ENCODE results near the gene RPAP3.
A peak's percentile ranks its signal among the peaks of the same experiment; 100 is the strongest.

RPAP3 gene, protein sequence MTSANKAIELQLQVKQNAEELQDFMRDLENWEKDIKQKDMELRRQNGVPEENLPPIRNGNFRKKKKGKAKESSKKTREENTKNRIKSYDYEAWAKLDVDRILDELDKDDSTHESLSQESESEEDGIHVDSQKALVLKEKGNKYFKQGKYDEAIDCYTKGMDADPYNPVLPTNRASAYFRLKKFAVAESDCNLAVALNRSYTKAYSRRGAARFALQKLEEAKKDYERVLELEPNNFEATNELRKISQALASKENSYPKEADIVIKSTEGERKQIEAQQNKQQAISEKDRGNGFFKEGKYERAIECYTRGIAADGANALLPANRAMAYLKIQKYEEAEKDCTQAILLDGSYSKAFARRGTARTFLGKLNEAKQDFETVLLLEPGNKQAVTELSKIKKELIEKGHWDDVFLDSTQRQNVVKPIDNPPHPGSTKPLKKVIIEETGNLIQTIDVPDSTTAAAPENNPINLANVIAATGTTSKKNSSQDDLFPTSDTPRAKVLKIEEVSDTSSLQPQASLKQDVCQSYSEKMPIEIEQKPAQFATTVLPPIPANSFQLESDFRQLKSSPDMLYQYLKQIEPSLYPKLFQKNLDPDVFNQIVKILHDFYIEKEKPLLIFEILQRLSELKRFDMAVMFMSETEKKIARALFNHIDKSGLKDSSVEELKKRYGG

DNA sequence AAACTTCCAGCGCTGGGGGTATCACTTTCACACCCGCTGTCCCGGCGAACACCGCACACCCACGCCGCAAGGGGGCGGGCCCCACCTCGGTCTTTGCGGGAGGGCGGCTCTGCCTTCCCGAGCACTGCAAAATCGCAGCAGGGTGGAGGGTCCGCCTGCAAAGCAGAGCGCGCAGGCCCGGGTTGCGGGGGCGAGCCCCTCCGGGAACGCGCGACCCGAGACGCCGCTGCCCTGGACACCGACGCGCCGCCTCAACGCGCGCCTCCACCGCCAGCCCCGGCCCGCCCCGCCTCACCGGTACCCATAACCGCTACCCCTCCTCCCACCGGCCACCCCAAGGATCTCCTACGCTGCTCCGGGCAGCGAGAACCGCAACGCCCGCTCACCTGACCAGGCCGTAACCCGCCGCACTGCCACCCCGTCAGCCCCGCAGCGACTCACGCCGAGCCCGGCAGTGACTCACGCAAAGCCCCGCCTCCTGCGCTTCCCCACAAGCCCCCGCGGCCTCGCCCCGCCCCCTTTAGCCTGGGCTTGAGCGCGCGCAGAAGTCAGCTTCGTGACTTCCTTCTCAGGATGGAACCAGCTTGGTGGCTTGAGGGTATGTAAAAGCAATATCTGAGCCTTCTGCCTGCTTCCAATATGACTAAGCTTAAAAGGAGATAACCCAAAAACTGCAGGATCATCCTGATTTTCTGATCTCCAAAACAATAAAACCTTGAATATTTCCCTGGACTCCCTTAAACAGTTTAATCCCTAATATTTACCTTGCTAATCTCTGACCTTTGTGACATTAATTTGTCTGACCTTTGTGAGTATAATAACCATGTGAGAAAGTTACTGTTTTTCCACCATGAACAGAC is at the start of gene RPAP3:
RPAP3 (minus strand) TSS at position 465 of the 860 bp plus-strand sequence. CDS start 3,190 bp downstream, outside the sequence.
- CTCF ChIA-PET, result interaction anchor here (0.9 to 3.0 kb wide), 3 partner anchors 10 to 180 kb away, joined by 3 to 14 read pairs (median 7); no protein-coding TSS in a partner anchor

DNA sequence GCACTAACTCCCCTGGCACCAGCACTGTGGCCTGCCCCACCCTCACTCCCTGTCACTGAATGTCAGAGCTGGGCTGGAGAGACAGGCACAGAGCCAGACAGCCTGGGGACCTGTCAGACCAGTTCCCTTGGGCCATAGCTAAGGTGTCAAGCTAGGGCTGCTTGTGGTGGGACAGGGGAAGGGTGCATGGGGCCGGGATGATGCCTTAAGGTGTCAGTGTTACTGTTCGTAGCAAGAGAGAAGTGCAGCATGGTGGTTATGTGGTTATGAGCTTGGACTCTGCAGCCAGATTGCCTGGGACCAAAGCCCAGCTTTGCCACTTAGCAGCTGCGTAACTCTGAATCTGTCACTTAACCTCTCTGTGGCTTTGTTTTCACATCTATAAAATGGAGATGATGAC is 49.1 kb upstream of the RPAP3 start:
- peaks cover 22% of the 10 kb centered on the region for H3K4me1 Mint-ChIP-seq
- H3K9me3 Mint-ChIP-seq, result no peaks in the 10 kb centered on the region
- no peak for DNase-seq
- no peak overlapping the region for H3K27ac Mint-ChIP-seq
- CTCF ChIA-PET, result interaction anchor here (0.6 to 11.1 kb wide), 9 partner anchors 10 to 428 kb away, joined by 3 to 207 read pairs (median 8); partner anchors contain the start of gene CCDC184
- H3K27me3 Mint-ChIP-seq, result peaks cover 63% of the 10 kb centered on the region
- no peak overlapping the region for H3K4me3 Mint-ChIP-seq
- H3K36me3 Mint-ChIP-seq, result no peaks in the 10 kb centered on the region

More for the DNA sequence above, at the start of gene RPAP3:
- Mint-ChIP-seq H3K9me3 (no peaks in the 10 kb centered on the region), H3K36me3 (peaks cover 31% of the 10 kb centered on the region), H3K27ac (peak within 1 kb of the TSS; percentile 98), H3K4me1 (peaks cover 51% of the 10 kb centered on the region), H3K27me3 (peaks cover 3% of the 10 kb centered on the region), H3K4me3 (peak within 1 kb of the TSS; percentile 95)
- DNase-seq, result peak; percentile 98

DNA sequence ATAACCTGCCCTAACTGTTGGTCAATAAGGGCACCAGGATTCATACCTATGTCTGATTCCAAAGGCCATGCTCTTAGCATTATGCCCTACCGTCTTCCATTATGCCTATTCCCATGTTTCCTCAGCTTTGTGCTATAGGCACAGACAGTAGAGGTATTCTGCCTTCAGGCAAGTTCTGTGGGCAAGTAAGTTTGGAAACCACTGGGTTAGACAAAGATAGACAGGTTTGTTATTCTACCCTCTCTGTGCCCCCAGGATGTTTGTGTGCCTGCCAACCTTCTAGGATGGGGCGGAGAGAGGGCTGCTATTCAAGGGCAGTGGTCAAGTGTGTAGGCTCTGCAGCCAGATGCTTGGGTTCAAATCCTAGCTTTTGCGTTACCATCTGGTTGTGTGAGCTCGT is 48.3 kb upstream of the RPAP3 start:
- CTCF ChIA-PET, result interaction anchor here (0.7 to 11.1 kb wide), 6 partner anchors 9 to 429 kb away, joined by 3 to 207 read pairs (median 16); partner anchors contain the start of gene CCDC184
- Mint-ChIP-seq H3K4me3 (no peak overlapping the region), H3K27ac (no peak overlapping the region), H3K27me3 (peaks cover 61% of the 10 kb centered on the region), H3K36me3 (no peaks in the 10 kb centered on the region), H3K9me3 (no peaks in the 10 kb centered on the region), H3K4me1 (peaks cover 21% of the 10 kb centered on the region)
- DNase-seq, result no peak

- no peak overlapping the region for H3K4me3 Mint-ChIP-seq
- H3K36me3 Mint-ChIP-seq, result no peaks in the 10 kb centered on the region
- H3K27me3 Mint-ChIP-seq, result peaks cover 59% of the 10 kb centered on the region
- no peak for DNase-seq
- CTCF ChIA-PET, result interaction anchor here (0.7 to 11.1 kb wide), 5 partner anchors 9 to 85 kb away, joined by 3 to 207 read pairs (median 22); no protein-coding TSS in a partner anchor
- no peaks in the 10 kb centered on the region for H3K9me3 Mint-ChIP-seq
- H3K4me1 Mint-ChIP-seq, result peaks cover 16% of the 10 kb centered on the region
- no peak overlapping the region for H3K27ac Mint-ChIP-seq
These were observed 47.5 kb upstream of the RPAP3 start for GRCh38 chr12:47753021-47754001.

DNA sequence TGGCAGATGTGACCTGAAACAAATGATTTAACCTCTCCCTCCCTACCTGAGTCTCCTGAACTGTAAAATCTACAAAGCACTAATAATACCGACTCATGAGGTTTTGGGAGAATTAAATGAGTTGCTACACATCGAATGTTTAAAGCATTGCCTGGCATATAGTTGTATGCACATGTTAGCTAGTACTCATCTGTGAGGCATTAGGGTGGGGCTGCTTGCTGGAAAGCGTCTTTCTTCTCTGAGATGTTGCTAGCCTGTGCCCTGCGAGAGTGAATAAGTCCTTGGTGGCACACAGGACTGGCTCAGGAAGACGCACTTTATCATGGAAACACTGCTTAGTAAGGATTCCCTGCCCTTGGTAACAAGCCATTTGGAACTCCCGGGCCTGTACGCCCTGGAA is 46.7 kb upstream of the RPAP3 start:
- H3K4me1 Mint-ChIP-seq, result peaks cover 14% of the 10 kb centered on the region
- peaks cover 54% of the 10 kb centered on the region for H3K27me3 Mint-ChIP-seq
- CTCF ChIA-PET, result interaction anchor here (0.6 to 11.1 kb wide), 3 partner anchors 8 to 86 kb away, joined by 3 to 207 read pairs (median 4); no protein-coding TSS in a partner anchor
- H3K9me3 Mint-ChIP-seq, result no peaks in the 10 kb centered on the region
- no peak for DNase-seq
- no peaks in the 10 kb centered on the region for H3K36me3 Mint-ChIP-seq
- H3K4me3 Mint-ChIP-seq, result no peak overlapping the region
- no peak overlapping the region for H3K27ac Mint-ChIP-seq

GRCh38 chr12:47752121-47752520 is 46.3 kb upstream of the RPAP3 start:
- no peak for DNase-seq
- Mint-ChIP-seq H3K27ac (no peak overlapping the region), H3K4me3 (no peak overlapping the region), H3K4me1 (peaks cover 14% of the 10 kb centered on the region), H3K9me3 (no peaks in the 10 kb centered on the region), H3K36me3 (no peaks in the 10 kb centered on the region), H3K27me3 (peaks cover 50% of the 10 kb centered on the region)
- CTCF ChIA-PET, result interaction anchor here (0.6 to 11.1 kb wide), 2 partner anchors 7 to 14 kb away, joined by 3 to 207 read pairs; no protein-coding TSS in a partner anchor

DNA sequence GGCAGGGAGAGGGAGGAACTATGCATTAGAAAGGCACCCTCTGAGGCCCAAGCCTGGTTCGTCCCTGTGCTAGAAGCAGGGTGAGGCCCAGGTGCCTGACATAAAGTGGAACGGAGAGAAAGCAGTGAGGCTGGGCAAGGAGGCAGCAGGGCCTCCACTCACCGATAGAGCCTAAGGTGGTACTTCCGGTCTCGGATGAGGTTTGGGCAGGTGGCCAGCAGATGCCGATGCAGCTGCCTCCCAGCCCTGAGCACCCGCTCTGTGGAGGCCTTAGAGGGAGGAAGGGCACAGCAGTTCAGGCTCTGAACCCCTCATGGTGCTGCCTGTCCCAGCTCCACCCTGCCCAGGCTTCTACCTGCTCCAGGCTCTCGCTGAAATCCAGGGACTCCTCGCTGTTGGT is 45.7 kb upstream of the RPAP3 start:
- H3K27me3 Mint-ChIP-seq, result peaks cover 49% of the 10 kb centered on the region

DNA sequence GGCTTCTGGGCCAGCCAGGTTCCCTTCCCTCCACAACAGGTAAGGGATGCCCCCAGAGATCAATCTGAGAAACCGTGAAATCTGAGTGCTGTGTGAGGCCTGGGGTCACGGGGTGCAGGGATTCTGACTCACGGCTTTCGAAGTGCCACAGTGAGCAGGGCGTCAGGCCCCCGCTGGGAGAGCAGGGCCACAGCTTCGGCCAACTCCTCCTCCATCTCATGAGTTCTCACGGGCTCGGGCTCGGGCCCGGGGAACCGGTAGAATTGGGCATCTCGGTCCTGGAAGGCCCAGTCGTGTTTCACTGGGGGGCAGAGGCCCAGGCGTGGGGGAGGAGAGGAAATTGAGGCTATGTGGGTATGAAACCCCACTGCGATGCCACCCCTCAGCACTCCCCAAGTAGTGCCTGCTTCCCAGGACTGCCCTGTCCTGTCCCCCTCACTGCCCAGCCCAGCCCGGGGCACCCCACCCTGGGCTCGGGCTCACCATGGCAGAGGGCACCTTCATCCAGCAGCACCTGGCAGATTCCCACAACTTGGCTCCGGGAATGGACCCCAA is 45.2 kb upstream of the RPAP3 start:
- Mint-ChIP-seq H3K4me1 (peaks cover 12% of the 10 kb centered on the region), H3K9me3 (no peaks in the 10 kb centered on the region), H3K27me3 (peaks cover 50% of the 10 kb centered on the region), H3K36me3 (no peaks in the 10 kb centered on the region), H3K27ac (no peak overlapping the region), H3K4me3 (no peak overlapping the region)
- DNase-seq, result no peak
- CTCF ChIA-PET, result interaction anchor here (0.7 to 11.1 kb wide), 4 partner anchors 6 to 17 kb away, joined by 3 to 207 read pairs (median 4); no protein-coding TSS in a partner anchor

More for the DNA sequence above, 45.7 kb upstream of the RPAP3 start:
- H3K27ac Mint-ChIP-seq, result no peak overlapping the region
- H3K36me3 Mint-ChIP-seq, result no peaks in the 10 kb centered on the region
- DNase-seq, result no peak
- CTCF ChIA-PET, result interaction anchor here (0.7 to 11.1 kb wide), 3 partner anchors 7 to 16 kb away, joined by 4 to 207 read pairs (median 4); no protein-coding TSS in a partner anchor
- no peak overlapping the region for H3K4me3 Mint-ChIP-seq
- peaks cover 14% of the 10 kb centered on the region for H3K4me1 Mint-ChIP-seq
- H3K9me3 Mint-ChIP-seq, result no peaks in the 10 kb centered on the region

GRCh38 chr12:47750229-47750798 is 44.5 kb upstream of the RPAP3 start:
- no peak overlapping the region for H3K27ac Mint-ChIP-seq
- H3K4me1 Mint-ChIP-seq, result peaks cover 6% of the 10 kb centered on the region
- H3K4me3 Mint-ChIP-seq, result no peak overlapping the region
- no peak for DNase-seq
- peaks cover 50% of the 10 kb centered on the region for H3K27me3 Mint-ChIP-seq
- H3K9me3 Mint-ChIP-seq, result no peaks in the 10 kb centered on the region
- CTCF ChIA-PET, result interaction anchor here (0.8 to 11.1 kb wide), 2 partner anchors 6 to 17 kb away, joined by 3 to 207 read pairs; no protein-coding TSS in a partner anchor
- no peaks in the 10 kb centered on the region for H3K36me3 Mint-ChIP-seq

DNA sequence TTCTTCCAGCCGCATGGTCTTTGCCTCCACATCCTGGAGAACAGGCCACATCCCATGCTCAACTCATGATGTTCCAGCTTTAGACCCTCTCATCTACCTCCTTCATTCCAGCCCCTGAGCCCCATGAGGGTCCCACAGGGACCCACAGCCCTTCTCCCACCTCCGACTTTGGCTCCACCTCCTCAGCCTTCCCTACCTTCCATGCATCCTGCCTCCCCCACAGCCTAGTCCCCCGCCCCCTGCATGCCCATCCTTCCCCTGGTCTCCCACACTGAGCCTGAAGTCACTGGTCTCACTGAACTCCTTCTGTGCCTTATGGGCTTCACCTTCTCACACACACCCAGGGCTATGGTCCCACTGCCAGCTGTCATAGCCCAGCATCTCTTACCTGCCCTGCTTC is 43.1 kb upstream of the RPAP3 start:
- H3K36me3 Mint-ChIP-seq, result no peaks in the 10 kb centered on the region
- H3K9me3 Mint-ChIP-seq, result no peaks in the 10 kb centered on the region
- no peak for DNase-seq
- H3K27ac Mint-ChIP-seq, result no peak overlapping the region
- no peak overlapping the region for H3K4me3 Mint-ChIP-seq
- H3K4me1 Mint-ChIP-seq, result no peaks in the 10 kb centered on the region
- CTCF ChIA-PET, result interaction anchor here (9.8 to 14.2 kb wide), 3 partner anchors 7 to 90 kb away, joined by 207 to 597 read pairs (median 544); partner anchors contain the start of genes RAPGEF3 and SLC48A1
- H3K27me3 Mint-ChIP-seq, result peaks cover 63% of the 10 kb centered on the region

DNA sequence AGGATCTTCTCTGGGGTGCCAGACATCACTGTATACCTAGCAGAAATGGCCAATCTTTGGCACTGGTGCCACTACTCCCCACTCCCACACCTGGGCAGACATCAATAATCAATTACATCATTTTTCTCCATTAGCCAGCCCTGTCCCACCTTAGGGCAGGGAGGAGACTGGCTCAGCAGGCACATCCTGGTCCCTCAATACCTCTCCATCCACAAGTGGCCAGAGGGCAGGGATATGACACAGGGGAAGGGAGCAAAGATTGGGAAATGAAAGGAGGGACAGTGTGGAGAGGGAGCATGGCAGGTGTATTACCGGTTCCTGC is 42.6 kb upstream of the RPAP3 start:
- DNase-seq, result no peak
- CTCF ChIA-PET, result interaction anchor here (9.8 to 14.2 kb wide), 3 partner anchors 7 to 90 kb away, joined by 207 to 597 read pairs (median 544); partner anchors contain the start of genes RAPGEF3 and SLC48A1
- peaks cover 67% of the 10 kb centered on the region for H3K27me3 Mint-ChIP-seq
- no peaks in the 10 kb centered on the region for H3K9me3 Mint-ChIP-seq
- H3K27ac Mint-ChIP-seq, result no peak overlapping the region
- H3K36me3 Mint-ChIP-seq, result no peaks in the 10 kb centered on the region
- no peaks in the 10 kb centered on the region for H3K4me1 Mint-ChIP-seq
- H3K4me3 Mint-ChIP-seq, result no peak overlapping the region

Data from activated naive CD4-positive, alpha-beta T cell treated with anti-CD3 and anti-CD28 coated beads, Interleukin-2, amount 10 ng/mL, durations not matched to agents 7 days and 5 days (primary cell).